HEK293 (cell line): Measurements from ENCODE around the gene PCED1A.

Experiments used
- CTCF ChIA-PET: fragments of 350-600 bp; formaldehyde crosslinking; extraction: SDS; loops from one replicate; lab custom pipeline; 2021; ENCODE audit warnings: antibody characterized with exemption; lab: Yijun Ruan, JAX
- POLR2A ChIA-PET: fragments of 300-600 bp; formaldehyde crosslinking; extraction: SDS; loops from one replicate; lab custom pipeline; 2020; ENCODE audit warnings: antibody characterized with exemption, inconsistent platforms; lab: Yijun Ruan, JAX
- H3K27ac ChIP-seq: fragments of 200-500 bp; sonication (Bioruptor generic); 2 replicates; pipeline ENCODE4 v1.5.1; 2014; ENCODE audit warnings: low read depth, low read length, control low read depth, inconsistent platforms; ENCODE audit errors: extremely low read depth
- H3K36me3 ChIP-seq, 2 experiments: fragments of 200-500 bp in 1 of 2; sonication (Bioruptor generic) in 1 of 2; 1 replicate in 1 of 2; 2 replicates in 1 of 2; pipeline ENCODE4 v1.5.1; 2014 to 2017; ENCODE audit warnings: inconsistent platforms in 2 of 2, low read length in 2 of 2; ENCODE audit not compliant: control insufficient read depth in 2 of 2, insufficient read depth in 1 of 2
- H3K4me1 ChIP-seq: fragments of 200-500 bp; sonication (Bioruptor generic); 2 replicates; pipeline ENCODE4 v1.5.1; 2014; ENCODE audit warnings: mild to moderate bottlenecking, low read length, inconsistent platforms; ENCODE audit not compliant: control insufficient read depth, insufficient read depth
- H3K4me3 ChIP-seq: 2 replicates; pipeline ENCODE4 v1.5.1; 2011; ENCODE audit warnings: low read depth, mild to moderate bottlenecking, control low read depth, low read length, moderate library complexity
- H3K9me3 ChIP-seq: fragments of 200-500 bp; sonication (Bioruptor generic); 2 replicates; pipeline ENCODE4 v1.5.1; 2014; ENCODE audit warnings: low read depth, low read length, inconsistent platforms; ENCODE audit not compliant: control insufficient read depth, insufficient read depth
- BCL11A ChIP-seq: fragments of 450-650 bp; formaldehyde crosslinking; IDR thresholded peaks from 2 replicates; pipeline ENCODE4 v1.5.1; 2016; ENCODE audit warnings: low read depth, missing biosample characterization, missing genetic modification characterization
- GFI1B ChIP-seq: fragments of 450-650 bp; formaldehyde crosslinking; IDR thresholded peaks from 2 replicates; pipeline ENCODE4 v1.5.1; 2016; ENCODE audit warnings: missing biosample characterization, missing genetic modification characterization
- KLF9 ChIP-seq: fragments of 450-650 bp; formaldehyde crosslinking; IDR thresholded peaks from 2 replicates; pipeline ENCODE4 v1.5.1; 2016; ENCODE audit warnings: missing biosample characterization, missing genetic modification characterization, low read depth
- OVOL3 ChIP-seq: fragments of 450-650 bp; formaldehyde crosslinking; IDR thresholded peaks from 2 replicates; pipeline ENCODE4 v1.5.1; 2016; ENCODE audit warnings: missing biosample characterization, missing genetic modification characterization
- SCRT1 ChIP-seq: fragments of 450-650 bp; formaldehyde crosslinking; IDR thresholded peaks from 2 replicates; pipeline ENCODE4 v1.5.1; 2016; ENCODE audit warnings: missing biosample characterization, missing genetic modification characterization, borderline replicate concordance
- SCRT2 ChIP-seq: fragments of 450-650 bp; formaldehyde crosslinking; IDR thresholded peaks from 2 replicates; pipeline ENCODE4 v1.5.1; 2016; ENCODE audit warnings: missing biosample characterization, missing genetic modification characterization
- SETDB1 ChIP-seq: IDR thresholded peaks from one replicate; pipeline ENCODE4 v1.6.1; 2017; ENCODE audit warnings: mild to moderate bottlenecking, low read length, moderate library complexity, mixed read lengths; ENCODE audit not compliant: insufficient read length
- ZFP37 ChIP-seq: fragments of 450-650 bp; formaldehyde crosslinking; IDR thresholded peaks from 2 replicates; pipeline ENCODE4 v1.5.1; 2016; ENCODE audit warnings: missing biosample characterization, missing genetic modification characterization
- ZFP41 ChIP-seq: fragments of 450-650 bp; formaldehyde crosslinking; IDR thresholded peaks from 2 replicates; pipeline ENCODE4 v1.5.1; 2016; ENCODE audit warnings: missing biosample characterization, missing genetic modification characterization, borderline replicate concordance
- ZIC2 ChIP-seq: fragments of 450-650 bp; formaldehyde crosslinking; IDR thresholded peaks from 2 replicates; pipeline ENCODE4 v1.5.1; 2016; ENCODE audit warnings: missing biosample characterization, missing genetic modification characterization
- ZNF114 ChIP-seq: fragments of 450-650 bp; formaldehyde crosslinking; IDR thresholded peaks from 2 replicates; pipeline ENCODE4 v1.5.0; 2017; ENCODE audit warnings: missing biosample characterization, missing genetic modification characterization
- ZNF155 ChIP-seq: fragments of 450-650 bp; formaldehyde crosslinking; IDR thresholded peaks from 2 replicates; pipeline ENCODE4 v1.5.1; 2016; ENCODE audit warnings: missing biosample characterization, missing genetic modification characterization
- ZNF18 ChIP-seq: fragments of 450-650 bp; formaldehyde crosslinking; IDR thresholded peaks from 2 replicates; pipeline ENCODE4 v1.5.1; 2016; ENCODE audit warnings: missing biosample characterization, missing genetic modification characterization
- ZNF211 ChIP-seq: fragments of 450-650 bp; formaldehyde crosslinking; IDR thresholded peaks from 2 replicates; pipeline ENCODE4 v1.5.1; 2016; ENCODE audit warnings: low read depth, missing biosample characterization, missing genetic modification characterization
- ZNF391 ChIP-seq: fragments of 450-650 bp; formaldehyde crosslinking; IDR thresholded peaks from 2 replicates; pipeline ENCODE4 v1.5.1; 2016; ENCODE audit warnings: low read depth, missing biosample characterization, missing genetic modification characterization, borderline replicate concordance
- ZNF398 ChIP-seq: fragments of 450-650 bp; formaldehyde crosslinking; IDR thresholded peaks from 2 replicates; pipeline ENCODE4 v1.5.1; 2017; ENCODE audit warnings: missing biosample characterization, missing genetic modification characterization
- ZNF600 ChIP-seq: fragments of 450-650 bp; formaldehyde crosslinking; IDR thresholded peaks from 2 replicates; pipeline ENCODE4 v1.5.1; 2016; ENCODE audit warnings: missing biosample characterization, missing genetic modification characterization
- ZNF664 ChIP-seq: fragments of 450-650 bp; formaldehyde crosslinking; IDR thresholded peaks from 2 replicates; pipeline ENCODE4 v1.5.1; 2016; ENCODE audit warnings: missing biosample characterization, missing genetic modification characterization
- ZSCAN5A ChIP-seq: fragments of 450-650 bp; formaldehyde crosslinking; IDR thresholded peaks from 2 replicates; pipeline ENCODE4 v1.5.1; 2016; ENCODE audit warnings: missing biosample characterization, missing genetic modification characterization

The PCED1A gene

DNA sequence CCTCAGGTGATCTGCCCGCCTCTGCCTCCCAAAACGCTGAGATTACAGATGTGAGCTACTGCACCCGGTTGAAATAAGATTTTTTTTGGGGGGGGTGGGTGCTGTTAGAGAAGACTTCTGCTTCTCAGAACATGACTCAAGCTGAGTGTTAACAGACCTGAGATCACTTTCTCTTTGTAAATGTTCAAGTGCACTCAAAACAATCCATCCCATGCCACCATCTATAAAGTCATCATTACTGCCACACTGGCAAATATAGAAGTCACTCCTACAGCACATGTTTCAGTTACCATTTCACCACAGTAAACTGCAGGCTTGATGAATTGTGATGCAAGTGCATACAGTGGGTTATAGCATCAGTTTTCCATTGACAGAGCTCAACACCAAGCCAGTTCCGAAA lies 9.1 kb upstream of the PCED1A start:
- TF ChIP-seq ZSCAN5A (tag by site-specific recombination) (no peak), OVOL3 (tag by site-specific recombination) (no peak), ZFP37 (tag by site-specific recombination) (no peak), ZNF18 (tag by site-specific recombination) (no peak), SCRT1 (tag by site-specific recombination) (no peak), ZNF664 (tag by site-specific recombination) (no peak), ZNF155 (tag by site-specific recombination) (no peak), ZNF114 (tag by site-specific recombination) (no peak), ZNF391 (tag by site-specific recombination) (no peak), ZFP41 (no peak), GFI1B (no peak), ZNF211 (tag by site-specific recombination) (no peak), ZNF600 (tag by site-specific recombination) (no peak), KLF9 (tag by site-specific recombination) (no peak), SETDB1 (no peak), SCRT2 (tag by site-specific recombination) (no peak), ZNF398 (tag by site-specific recombination) (no peak)
- POLR2A ChIA-PET, result no interaction called here
- no peaks in the 10 kb centered on the region for H3K9me3 ChIP-seq
- peaks cover 0 to 6% of the 10 kb centered on the region in 2 experiments; a peak in 2 of 3 replicates for H3K36me3 ChIP-seq
- H3K4me3 ChIP-seq, result no peak overlapping the region
- H3K27ac ChIP-seq, result no peak overlapping the region
- H3K4me1 ChIP-seq, result no peaks in the 10 kb centered on the region
- CTCF ChIA-PET, result interaction anchor here (0.6 to 12.0 kb wide), 5 partner anchors 93 to 164 kb away, joined by 3 to 159 read pairs (median 3); no protein-coding TSS in a partner anchor

- H3K27ac ChIP-seq, result no peak overlapping the region
- CTCF ChIA-PET, result interaction anchor here (0.7 to 12.0 kb wide), 2 partner anchors 92 to 905 kb away, joined by 3 to 159 read pairs; no protein-coding TSS in a partner anchor
- H3K4me3 ChIP-seq, result no peak overlapping the region
- POLR2A ChIA-PET, result no interaction called here
- H3K4me1 ChIP-seq, result no peaks in the 10 kb centered on the region
- peaks cover 0 to 9% of the 10 kb centered on the region in 2 experiments; a peak in 2 of 3 replicates for H3K36me3 ChIP-seq
- H3K9me3 ChIP-seq, result no peaks in the 10 kb centered on the region
- TF ChIP-seq ZIC2 (tag by site-specific recombination), result no peak
- TF ChIP-seq BCL11A (tag by site-specific recombination), result no peak
These were observed 7.3 kb upstream of the PCED1A start for GRCh38 chr20:2847802-2848201.
